Keratinocyte (primary cell): ENCODE results near the gene GOLGA8Q.
"Not testable (repeated sequence)": the region's sequence is repeated elsewhere in the genome, so short reads cannot be mapped to it uniquely, and the experiment has no call there.

Experiments used
- EZH2 ChIP-seq: IDR thresholded peaks from one replicate; pipeline ENCODE4 v1.6.1; 2012; ENCODE audit warnings: inconsistent platforms, mild to moderate bottlenecking, low read length, moderate library complexity
- TF ChIP-seq, protein P1 (sequence below), 3 experiments: IDR thresholded peaks in 1 of 3; conservative IDR thresholded peaks in 1 of 3; optimal IDR thresholded peaks in 1 of 3; 2 replicates in 2 of 3; 3 replicates in 1 of 3; pipeline versions ENCODE3 to v1.5.1; 2011; ENCODE audit warnings: low read length in 3 of 3, mild to moderate bottlenecking in 3 of 3, moderate library complexity in 2 of 3, control low read depth in 1 of 3, inconsistent platforms in 1 of 3; ENCODE audit not compliant: insufficient read depth in 2 of 3; ENCODE audit errors: extremely low read depth in 1 of 3

DNA sequence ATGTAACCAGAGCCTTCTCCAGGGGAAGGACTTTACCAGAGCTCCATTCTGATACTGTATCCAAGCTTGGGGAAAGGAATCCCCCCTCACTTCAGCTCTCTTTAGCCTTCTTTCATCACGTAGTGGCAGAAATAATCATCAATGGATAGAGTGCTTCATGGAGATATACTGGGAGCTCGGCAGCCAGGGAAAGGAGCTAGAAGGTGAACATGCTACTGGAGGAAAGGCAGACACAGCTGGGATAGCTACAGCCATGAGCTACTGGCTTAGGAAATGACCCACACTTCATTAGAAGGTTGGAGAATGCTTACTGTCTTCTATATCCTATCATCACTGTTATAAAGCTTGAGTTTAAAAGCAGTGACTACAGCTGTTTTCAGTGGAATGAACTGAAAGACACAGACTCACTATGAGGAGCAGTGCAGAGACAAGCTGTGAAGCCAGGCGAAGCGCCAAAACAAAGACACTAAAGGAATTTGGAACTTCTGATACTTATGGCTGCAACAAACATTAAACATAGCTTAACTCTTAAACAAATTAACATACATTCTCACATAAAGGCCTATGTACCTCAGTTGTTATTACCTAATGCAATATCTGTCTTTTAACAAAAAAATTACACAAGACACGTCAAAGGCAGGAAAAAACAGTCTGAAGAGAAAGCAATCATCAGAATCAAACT, 47.5 kb upstream of the GOLGA8Q start:
- TF ChIP-seq, protein P1, sequence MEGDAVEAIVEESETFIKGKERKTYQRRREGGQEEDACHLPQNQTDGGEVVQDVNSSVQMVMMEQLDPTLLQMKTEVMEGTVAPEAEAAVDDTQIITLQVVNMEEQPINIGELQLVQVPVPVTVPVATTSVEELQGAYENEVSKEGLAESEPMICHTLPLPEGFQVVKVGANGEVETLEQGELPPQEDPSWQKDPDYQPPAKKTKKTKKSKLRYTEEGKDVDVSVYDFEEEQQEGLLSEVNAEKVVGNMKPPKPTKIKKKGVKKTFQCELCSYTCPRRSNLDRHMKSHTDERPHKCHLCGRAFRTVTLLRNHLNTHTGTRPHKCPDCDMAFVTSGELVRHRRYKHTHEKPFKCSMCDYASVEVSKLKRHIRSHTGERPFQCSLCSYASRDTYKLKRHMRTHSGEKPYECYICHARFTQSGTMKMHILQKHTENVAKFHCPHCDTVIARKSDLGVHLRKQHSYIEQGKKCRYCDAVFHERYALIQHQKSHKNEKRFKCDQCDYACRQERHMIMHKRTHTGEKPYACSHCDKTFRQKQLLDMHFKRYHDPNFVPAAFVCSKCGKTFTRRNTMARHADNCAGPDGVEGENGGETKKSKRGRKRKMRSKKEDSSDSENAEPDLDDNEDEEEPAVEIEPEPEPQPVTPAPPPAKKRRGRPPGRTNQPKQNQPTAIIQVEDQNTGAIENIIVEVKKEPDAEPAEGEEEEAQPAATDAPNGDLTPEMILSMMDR (optimal IDR thresholded peaks at IDR 0.05 in 1 of 3, IDR thresholded peaks at IDR 0.05 in 1 of 3, conservative IDR thresholded peaks at IDR 0.05 in 1 of 3; ENCODE audit: extremely low read depth in 1 of 3, insufficient read depth in 2 of 3, low read length in 3 of 3), result not testable (repeated sequence)
- TF ChIP-seq EZH2, result not testable (repeated sequence)
